B cell (primary cell): ENCODE results near the gene CKAP2L. TPM values are rescaled to one million over a fixed set of nuclear protein-coding genes. Genes with fewer than 3 reads are reported as not detected.

ENCODE experiments used
- ATAC-seq: fragments of 200-7000 bp; cut with Tn5 transposase; one replicate; pipeline ENCODE4 v1.10.0; 2021; ENCODE audit warnings: low read depth, mild to moderate bottlenecking, moderate number of reproducible peaks, moderate library complexity
- CTCF ChIA-PET: fragments of 350-600 bp; sonication (Branson Sonifier 250); formaldehyde crosslinking; loops from one replicate; lab custom pipeline; 2021; ENCODE audit warnings: antibody characterized with exemption, inconsistent platforms; lab: Charles Lee
- POLR2A ChIA-PET: fragments of 350-600 bp; sonication (Branson Sonifier 250); formaldehyde crosslinking; loops from one replicate; lab custom pipeline; 2021; ENCODE audit warnings: antibody characterized with exemption; lab: Charles Lee
- DNase-seq: peaks from one replicate; pipeline ENCODE4 v3.0.0; 2013
- H2AFZ ChIP-seq: 2 replicates; pipeline ENCODE4 v1.6.1; 2012; ENCODE audit warnings: mild to moderate bottlenecking, low read depth, low read length; ENCODE audit not compliant: insufficient read depth, poor library complexity, severe bottlenecking
- H3K27ac ChIP-seq, 2 donors: 1 replicate in 1 of 2; 2 replicates in 1 of 2; pipeline ENCODE4 v1.5.1; 2012 to 2013; ENCODE audit warnings: low read length in 2 of 2, mild to moderate bottlenecking in 2 of 2, moderate library complexity in 1 of 2
- H3K27me3 ChIP-seq, 4 experiments: fragments of 200-600 bp in 1 of 4; sonication (generic) in 1 of 4; replicated peaks in 1 of 4; 1 replicate in 2 of 4; 2 replicates in 2 of 4; pipeline versions ENCODE4 v1.6.1 to v1.7.0; 2013 to 2016; ENCODE audit warnings: low read length in 3 of 4, mild to moderate bottlenecking in 2 of 4, mixed read lengths in 1 of 4, moderate library complexity in 1 of 4; ENCODE audit not compliant: insufficient read depth in 4 of 4, control insufficient read depth in 3 of 4; ENCODE audit errors: control extremely low read depth in 1 of 4
- H3K36me3 ChIP-seq, 2 experiments: replicated peaks in 1 of 2; 1 replicate in 1 of 2; 2 replicates in 1 of 2; pipeline versions ENCODE4 v1.6.1 to v1.7.1; 2013; ENCODE audit warnings: low read length in 1 of 2; ENCODE audit not compliant: insufficient read depth in 2 of 2, control insufficient read depth in 1 of 2; ENCODE audit errors: control extremely low read depth in 1 of 2, extremely low read depth in 1 of 2
- H3K4me1 ChIP-seq, 2 donors: fragments of 200-600 bp in 1 of 2; sonication (generic) in 1 of 2; 1 replicate in 1 of 2; 2 replicates in 1 of 2; pipeline versions ENCODE4 v1.5.1 to v1.6.1; 2013 to 2017; ENCODE audit warnings: low read length in 2 of 2; ENCODE audit not compliant: control insufficient read depth in 2 of 2, insufficient read depth in 2 of 2
- H3K4me2 ChIP-seq: replicated peaks from 2 replicates; pipeline ENCODE3; 2012; ENCODE audit warnings: mild to moderate bottlenecking, low read depth, low read length; ENCODE audit not compliant: poor library complexity, severe bottlenecking
- H3K4me3 ChIP-seq, 5 experiments: fragments of 200-600 bp in 1 of 5; sonication (generic) in 1 of 5; 1 replicate in 3 of 5; 2 replicates in 2 of 5; pipeline versions ENCODE4 v1.5.1 to v1.7.0; 2011 to 2016; ENCODE audit warnings: low read length in 4 of 5, mild to moderate bottlenecking in 4 of 5, low read depth in 2 of 5, control low read depth in 1 of 5, moderate library complexity in 1 of 5; ENCODE audit not compliant: insufficient read depth in 1 of 5; ENCODE audit errors: control extremely low read depth in 1 of 5, extremely low read depth in 1 of 5
- H3K79me2 ChIP-seq: fragments of 200-600 bp; sonication (generic); one replicate; pipeline ENCODE4 v1.6.0; 2016; ENCODE audit warnings: low read length; ENCODE audit not compliant: control insufficient read depth, insufficient read depth
- H3K9ac ChIP-seq: fragments of 200-600 bp; sonication (generic); 2 replicates; pipeline ENCODE4 v1.6.1; 2017; ENCODE audit warnings: mild to moderate bottlenecking, low read length, moderate library complexity
- H3K9me3 ChIP-seq, 3 donors: one replicate each; pipeline versions ENCODE4 v1.6.1 to v1.7.1; 2013; ENCODE audit warnings: low read length in 2 of 3; ENCODE audit not compliant: control insufficient read depth in 2 of 3, insufficient read depth in 1 of 3; ENCODE audit errors: control extremely low read depth in 1 of 3
- H4K20me1 ChIP-seq: 2 replicates; pipeline ENCODE4 v1.6.0; 2012; ENCODE audit warnings: mild to moderate bottlenecking, low read length; ENCODE audit not compliant: insufficient read depth, control insufficient read depth, poor library complexity, severe bottlenecking
- H3K27ac Mint-ChIP-seq: one replicate; pipeline ENCODE4 v1.8.0; 2021; ENCODE audit warnings: mixed read lengths
- H3K27me3 Mint-ChIP-seq: one replicate; pipeline ENCODE4 v1.8.0; 2021; ENCODE audit warnings: mixed read lengths
- H3K4me1 Mint-ChIP-seq: one replicate; pipeline ENCODE4 v1.8.0; 2021; ENCODE audit warnings: mixed read lengths
- H3K4me3 Mint-ChIP-seq: one replicate; pipeline ENCODE4 v1.8.0; 2021; ENCODE audit warnings: mixed read lengths
- H3K9me3 Mint-ChIP-seq: one replicate; pipeline ENCODE4 v1.8.0; 2022; ENCODE audit warnings: mixed read lengths; ENCODE audit not compliant: insufficient read depth
- EZH2 ChIP-seq: IDR thresholded peaks from 2 replicates; pipeline ENCODE4 v1.6.1; 2012; ENCODE audit warnings: borderline replicate concordance, low read depth, mild to moderate bottlenecking, moderate library complexity, low read length; ENCODE audit not compliant: insufficient read depth, poor library complexity, severe bottlenecking
- WGBS: methylation state at CpG from one replicate; pipeline ENCODE4 v1.1.5; 2013; ENCODE audit warnings: missing lambda C conversion rate; ENCODE audit not compliant: insufficient coverage; 5-methylcytosine and 5-hydroxymethylcytosine counted together
- intact Hi-C: fragments of 100-400 bp; cut with micrococcal nuclease; formaldehyde crosslinking; loops from one replicate; pipeline ENCODE4 v1.10.0; 2022
- polyA plus RNA-seq: library from polyadenylated mRNA; depleted of rRNA; stranded (reverse); fragments of >200 nt; gene quantifications from 2 replicates; pipeline ENCODE4 v1.2.3, GENCODE V29; 2012
- total RNA-seq, 2 donors: library from RNA; stranded (reverse); fragments of 120-200 nt in 1 of 2; gene quantifications; 1 replicate in 1 of 2; 2 replicates in 1 of 2; pipeline versions ENCODE4 v1.2.3 to v1.2.4, GENCODE V29; 2013 to 2022
- TF ChIP-seq, protein P1 (sequence below): fragments of 200-600 bp; IDR thresholded peaks from one replicate; pipeline ENCODE4 v1.8.0; 2022; ENCODE audit warnings: antibody characterized with exemption, mild to moderate bottlenecking

The CKAP2L gene
- total and polyA plus RNA-seq, 2 donors (not counting 1 experiment from before 2014, with no cell fraction given): 0.01 to 0.25 TPM

DNA sequence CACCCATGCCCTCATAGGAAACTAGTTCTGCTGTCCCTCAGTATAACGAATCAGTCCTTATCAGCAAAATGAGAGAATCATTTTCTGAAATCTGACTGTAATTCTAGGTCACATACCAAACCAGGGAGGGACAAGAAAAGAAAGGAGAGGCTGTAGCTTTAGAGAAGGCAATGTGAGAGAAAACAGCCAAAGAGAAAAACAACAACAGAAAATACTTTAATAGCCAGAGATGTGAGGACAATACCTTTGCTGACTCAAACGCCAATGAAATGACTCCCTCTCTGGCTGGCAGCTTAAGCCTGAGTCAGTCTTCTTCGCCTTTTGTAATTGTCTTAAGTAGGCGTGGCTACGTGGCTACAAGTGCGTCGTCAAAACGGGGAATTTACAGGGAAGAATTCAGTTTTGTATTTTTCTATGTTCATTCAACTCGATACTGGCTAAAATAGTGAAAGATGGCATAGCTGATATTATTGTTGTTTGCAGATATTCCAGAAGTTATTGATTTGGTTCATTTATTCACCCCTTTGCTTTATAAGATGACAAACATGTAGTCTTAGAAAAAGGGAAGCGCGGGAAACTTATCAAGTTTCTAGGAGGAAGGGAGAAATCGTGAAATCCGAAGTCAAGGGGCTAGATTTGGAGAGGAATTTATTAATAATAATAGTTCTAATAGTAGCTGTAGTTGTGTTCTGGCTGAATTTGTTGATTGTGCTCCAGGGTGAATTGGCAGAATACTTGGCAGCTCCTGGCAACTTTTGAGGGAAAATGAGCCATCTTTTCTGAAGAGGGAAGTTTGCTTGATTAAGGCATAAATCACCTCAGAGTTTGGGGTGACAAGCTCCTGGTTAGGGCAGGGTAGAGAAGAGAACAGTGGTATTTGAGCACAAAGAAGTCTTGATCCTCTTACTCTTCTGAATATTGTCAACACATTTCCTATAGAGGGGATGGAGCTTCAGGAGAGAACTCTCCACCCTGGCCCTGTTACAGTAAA lies 20.1 kb upstream of the CKAP2L start, which contains the start of gene IL1A:
Gene IL1A, minus strand, starts transcription at position 295 of the 991 bp plus-strand sequence. CDS start 723 bp downstream, outside the sequence.
- no peaks in the 10 kb centered on the region for H3K9me3 Mint-ChIP-seq
- ATAC-seq (no peak), DNase-seq (peak; percentile 35)
- Histone ChIP-seq H3K27me3 (no peaks in the 10 kb centered on the region), H3K36me3 (no peaks in the 10 kb centered on the region), H3K4me2 (peak within 1 kb of the TSS; percentile 52), H3K9me3 (no peaks in the 10 kb centered on the region), H3K4me3 (no peak within 1 kb of the TSS), H3K9ac (no peak within 1 kb of the TSS), H4K20me1 (no peaks in the 10 kb centered on the region), H3K79me2 (no peaks in the 10 kb centered on the region), H3K27ac (no peak within 1 kb of the TSS), H2AFZ (peak within 1 kb of the TSS; percentile 16), H3K4me1 (peaks cover 20 to 26% of the 10 kb centered on the region in 2 donors)
- H3K4me1 Mint-ChIP-seq: peaks cover 37% of the 10 kb centered on the region
- ChIA-PET POLR2A (interaction anchor here (0.6 kb wide), 1 partner anchor 1316 kb away, joined by 3 read pairs; no protein-coding TSS in a partner anchor), CTCF (interaction anchor here (1.3 to 1.4 kb wide), 3 partner anchors 11 to 34 kb away, joined by 3 to 4 read pairs (median 3); no protein-coding TSS in a partner anchor)
- no peaks in the 10 kb centered on the region for H3K27me3 Mint-ChIP-seq
- H3K4me3 Mint-ChIP-seq: peak within 1 kb of the TSS; percentile 55
- intact Hi-C loops: no loop called here
- no peak within 1 kb of the TSS for H3K27ac Mint-ChIP-seq
- 49% methylated on average over 6 of the region's 13 CpGs for WGBS
- TF ChIP-seq EZH2: no peak
- TF ChIP-seq, protein P1, sequence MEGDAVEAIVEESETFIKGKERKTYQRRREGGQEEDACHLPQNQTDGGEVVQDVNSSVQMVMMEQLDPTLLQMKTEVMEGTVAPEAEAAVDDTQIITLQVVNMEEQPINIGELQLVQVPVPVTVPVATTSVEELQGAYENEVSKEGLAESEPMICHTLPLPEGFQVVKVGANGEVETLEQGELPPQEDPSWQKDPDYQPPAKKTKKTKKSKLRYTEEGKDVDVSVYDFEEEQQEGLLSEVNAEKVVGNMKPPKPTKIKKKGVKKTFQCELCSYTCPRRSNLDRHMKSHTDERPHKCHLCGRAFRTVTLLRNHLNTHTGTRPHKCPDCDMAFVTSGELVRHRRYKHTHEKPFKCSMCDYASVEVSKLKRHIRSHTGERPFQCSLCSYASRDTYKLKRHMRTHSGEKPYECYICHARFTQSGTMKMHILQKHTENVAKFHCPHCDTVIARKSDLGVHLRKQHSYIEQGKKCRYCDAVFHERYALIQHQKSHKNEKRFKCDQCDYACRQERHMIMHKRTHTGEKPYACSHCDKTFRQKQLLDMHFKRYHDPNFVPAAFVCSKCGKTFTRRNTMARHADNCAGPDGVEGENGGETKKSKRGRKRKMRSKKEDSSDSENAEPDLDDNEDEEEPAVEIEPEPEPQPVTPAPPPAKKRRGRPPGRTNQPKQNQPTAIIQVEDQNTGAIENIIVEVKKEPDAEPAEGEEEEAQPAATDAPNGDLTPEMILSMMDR: no peak
